K562 (cell line): ENCODE data around the gene STAT4.

Experiments used
- COPS2 ChIP-seq: fragments of 450-650 bp; conservative IDR thresholded peaks from 2 replicates; pipeline ENCODE4 v1.6.1; 2016; ENCODE audit warnings: mild to moderate bottlenecking, moderate library complexity
- NCOR1 ChIP-seq: fragments of 450-650 bp; IDR thresholded peaks from 2 replicates; pipeline ENCODE4 v1.6.1; 2016; ENCODE audit warnings: mild to moderate bottlenecking, moderate library complexity
- POLR2A ChIP-seq: fragments of 450-650 bp; conservative IDR thresholded peaks from 2 replicates; pipeline ENCODE4 v1.6.1; 2016

DNA sequence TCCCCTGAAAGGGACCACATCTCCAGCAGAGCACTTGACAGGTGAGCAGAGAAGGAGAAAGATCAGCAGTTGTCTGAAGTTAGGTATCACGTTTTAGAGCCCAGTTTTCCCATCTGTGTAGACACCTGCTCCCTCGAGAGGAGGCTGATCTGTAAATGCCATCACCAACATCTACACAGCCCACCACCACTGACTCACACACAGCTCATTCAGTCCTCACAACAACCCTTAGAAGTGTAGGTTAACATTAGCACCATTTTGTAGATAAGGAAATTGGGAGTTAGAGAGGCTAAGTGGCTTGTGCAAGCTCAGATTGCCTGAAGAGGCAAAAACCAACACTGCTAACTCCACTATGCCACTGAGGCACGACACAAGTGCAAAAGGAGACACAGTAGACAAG lies 99.6 kb downstream of the STAT4 start:
- TF ChIP-seq NCOR1 (no peak), POLR2A (no peak), COPS2 (no peak)
